ENCODE results near the gene GPR153. TPM values are rescaled to one million over a fixed set of nuclear protein-coding genes. Genes with fewer than 3 reads are reported as not detected.

GPR153 gene
- total RNA-seq, 3 donors from 2014 or later (not counting 1 experiment from before 2014, with no cell fraction given): 8.5 to 9.7 (median 8.7) TPM

DNA sequence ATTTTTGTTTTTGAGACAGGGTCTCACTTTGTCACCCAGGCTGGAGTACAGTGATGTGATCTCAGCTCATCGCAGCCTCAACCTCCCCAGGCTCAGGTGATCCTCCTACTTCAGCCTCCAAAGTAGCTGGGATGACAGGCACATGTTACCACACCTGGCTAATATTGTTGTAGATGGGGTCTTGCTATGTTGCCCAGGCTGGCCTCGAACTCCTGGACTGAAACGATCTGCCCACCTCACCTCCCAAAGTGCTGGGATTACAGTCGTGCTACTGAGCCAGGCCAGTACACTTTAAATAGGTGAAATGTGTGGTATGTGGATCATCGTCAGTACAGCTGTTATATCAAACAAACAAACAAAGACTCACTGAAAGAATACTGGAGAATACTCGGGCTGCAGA lies 35.0 kb upstream of the GPR153 start:
- Histone ChIP-seq H3K27ac (ENCODE audit: low read length) (peak overlapping the region; percentile 81), H3K27me3 (ENCODE audit: control insufficient read depth, insufficient read depth, low read length) (no peaks in the 10 kb centered on the region), H3K36me3 (ENCODE audit: control insufficient read depth, insufficient read depth, low read length) (no peaks in the 10 kb centered on the region), H3K4me3 (ENCODE audit: low read length) (no peak overlapping the region), H3K9me3 (ENCODE audit: control insufficient read depth, insufficient read depth, low read length) (no peaks in the 10 kb centered on the region), H3K4me1 (ENCODE audit: control insufficient read depth, insufficient read depth, low read length) (peaks cover 49% of the 10 kb centered on the region)
- intact Hi-C loops (cut with micrococcal nuclease): loop anchor here (5.0 kb wide), 1 partner anchor 49 kb away; no protein-coding TSS in a partner anchor
- Mint-ChIP-seq H3K9me3 (no peaks in the 10 kb centered on the region), H3K27ac (peak overlapping the region; percentile 90 to 91), H3K4me3 (no peak overlapping the region), H3K4me1 (peaks cover 48 to 50% of the 10 kb centered on the region in 2 donors), H3K36me3 (no peaks in the 10 kb centered on the region), H3K27me3 (ENCODE audit: low read depth in 2 of 2) (no peaks in the 10 kb centered on the region)
- TF ChIP-seq, protein P1, sequence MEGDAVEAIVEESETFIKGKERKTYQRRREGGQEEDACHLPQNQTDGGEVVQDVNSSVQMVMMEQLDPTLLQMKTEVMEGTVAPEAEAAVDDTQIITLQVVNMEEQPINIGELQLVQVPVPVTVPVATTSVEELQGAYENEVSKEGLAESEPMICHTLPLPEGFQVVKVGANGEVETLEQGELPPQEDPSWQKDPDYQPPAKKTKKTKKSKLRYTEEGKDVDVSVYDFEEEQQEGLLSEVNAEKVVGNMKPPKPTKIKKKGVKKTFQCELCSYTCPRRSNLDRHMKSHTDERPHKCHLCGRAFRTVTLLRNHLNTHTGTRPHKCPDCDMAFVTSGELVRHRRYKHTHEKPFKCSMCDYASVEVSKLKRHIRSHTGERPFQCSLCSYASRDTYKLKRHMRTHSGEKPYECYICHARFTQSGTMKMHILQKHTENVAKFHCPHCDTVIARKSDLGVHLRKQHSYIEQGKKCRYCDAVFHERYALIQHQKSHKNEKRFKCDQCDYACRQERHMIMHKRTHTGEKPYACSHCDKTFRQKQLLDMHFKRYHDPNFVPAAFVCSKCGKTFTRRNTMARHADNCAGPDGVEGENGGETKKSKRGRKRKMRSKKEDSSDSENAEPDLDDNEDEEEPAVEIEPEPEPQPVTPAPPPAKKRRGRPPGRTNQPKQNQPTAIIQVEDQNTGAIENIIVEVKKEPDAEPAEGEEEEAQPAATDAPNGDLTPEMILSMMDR (IDR thresholded peaks at IDR 0.05): no peak
- WGBS (ENCODE audit: insufficient coverage): 98% methylated on average over 2 of the region's 6 CpGs
- DNase-seq (no peak), ATAC-seq (no peak)

DNA sequence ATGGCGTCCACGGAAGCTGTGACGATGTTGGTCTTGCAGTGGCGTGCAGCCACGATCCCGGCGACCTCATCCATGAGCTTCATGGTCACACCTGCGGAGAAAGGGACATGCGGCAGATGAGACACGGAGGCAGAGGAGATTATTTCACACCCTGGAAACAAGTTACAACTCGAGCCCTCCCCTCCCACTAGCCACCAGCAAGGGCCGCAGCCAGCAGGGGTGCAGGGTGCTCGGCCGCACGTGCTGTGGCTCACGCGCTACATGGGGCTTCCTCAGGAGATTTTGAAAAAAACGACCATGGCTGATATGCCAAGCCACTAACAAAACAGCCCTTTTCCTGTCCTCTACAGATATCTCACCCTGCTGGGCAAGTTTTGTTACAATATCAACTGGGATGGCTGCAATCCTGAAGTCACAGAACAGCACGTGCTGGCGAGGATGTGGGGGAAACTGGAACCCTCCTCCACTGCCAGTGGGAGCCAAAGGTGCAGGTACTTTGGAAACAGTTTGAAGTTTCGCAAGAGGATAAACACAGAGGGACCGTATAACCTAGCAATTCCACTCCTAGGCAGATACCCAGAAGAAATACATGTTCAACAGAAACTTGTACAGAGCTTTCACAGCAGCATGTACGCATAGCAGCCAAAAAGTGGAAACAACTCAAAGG lies 34.1 kb upstream of the GPR153 start:
- no peaks in the 10 kb centered on the region for H3K27me3 ChIP-seq (ENCODE audit: control insufficient read depth, insufficient read depth, low read length)
- peak overlapping the region; percentile 82 for H3K4me3 Mint-ChIP-seq
- H3K27ac ChIP-seq (ENCODE audit: low read length): peak overlapping the region; percentile 81
- H3K27me3 Mint-ChIP-seq (ENCODE audit: low read depth in 2 of 2): no peaks in the 10 kb centered on the region
- peaks cover 57% of the 10 kb centered on the region for H3K4me1 ChIP-seq (ENCODE audit: control insufficient read depth, insufficient read depth, low read length)
- TF ChIP-seq, protein P1 (IDR thresholded peaks at IDR 0.05): no peak
- H3K9me3 Mint-ChIP-seq: no peaks in the 10 kb centered on the region
- peak; percentile 64 to 76 (median 70) for ATAC-seq
- H3K4me3 ChIP-seq (ENCODE audit: low read length): no peak overlapping the region
- peak; percentile 53 to 59 for DNase-seq
- WGBS (ENCODE audit: insufficient coverage): 45% methylated on average over 23 of the region's 23 CpGs
- H3K36me3 ChIP-seq (ENCODE audit: control insufficient read depth, insufficient read depth, low read length): no peaks in the 10 kb centered on the region
- H3K36me3 Mint-ChIP-seq: no peaks in the 10 kb centered on the region
- no peaks in the 10 kb centered on the region for H3K9me3 ChIP-seq (ENCODE audit: control insufficient read depth, insufficient read depth, low read length)
- peaks cover 49 to 52% of the 10 kb centered on the region in 2 donors for H3K4me1 Mint-ChIP-seq
- H3K27ac Mint-ChIP-seq: peak overlapping the region; percentile 90 to 91
- intact Hi-C loops (cut with micrococcal nuclease): loop anchor here (1.0 to 5.0 kb wide), 2 partner anchors 35 to 48 kb away; no protein-coding TSS in a partner anchor

DNA sequence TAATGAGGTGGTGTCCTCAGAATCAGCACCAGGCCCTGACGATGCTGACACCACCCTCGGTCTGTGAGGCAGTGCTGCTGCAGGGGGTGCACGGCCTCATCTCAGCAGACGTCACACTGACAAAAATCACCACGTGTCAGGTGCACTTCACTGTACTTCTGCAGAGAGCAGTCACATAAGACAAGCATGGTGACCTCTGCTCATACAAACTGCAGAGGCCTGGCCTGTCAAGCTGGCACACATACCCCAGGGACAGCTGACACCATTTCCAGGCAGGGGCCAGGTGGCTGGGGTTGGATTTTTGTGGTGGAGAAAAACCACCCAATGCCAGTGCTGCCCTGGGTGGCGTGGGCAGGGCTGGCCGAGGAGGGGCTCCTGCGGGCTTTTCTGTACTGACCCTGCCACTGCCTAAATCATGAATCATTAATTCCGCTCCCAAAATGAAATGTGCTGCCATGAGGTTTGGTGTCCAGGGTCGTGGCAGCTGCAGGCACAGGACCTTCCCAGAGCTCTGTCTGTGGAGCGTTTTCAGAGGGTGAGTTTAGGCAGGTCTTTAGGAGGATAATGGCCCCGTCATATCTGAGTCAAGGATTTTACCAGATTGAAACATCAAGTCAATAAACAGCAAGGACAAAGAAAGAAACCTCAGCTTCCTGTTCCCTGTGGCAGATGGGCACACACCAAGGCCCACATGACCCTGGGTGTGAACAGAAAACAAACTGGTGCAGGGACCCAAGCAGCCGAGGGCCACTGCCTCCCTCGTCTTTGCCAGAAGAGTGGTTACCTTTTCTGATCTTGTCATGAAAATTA lies 33.4 kb upstream of the GPR153 start:
- no peaks in the 10 kb centered on the region for H3K36me3 ChIP-seq (ENCODE audit: control insufficient read depth, insufficient read depth, low read length)
- H3K27ac Mint-ChIP-seq: peak overlapping the region; percentile 90 to 91
- H3K36me3 Mint-ChIP-seq: no peaks in the 10 kb centered on the region
- no peaks in the 10 kb centered on the region for H3K27me3 Mint-ChIP-seq (ENCODE audit: low read depth in 2 of 2)
- peaks cover 54 to 60% of the 10 kb centered on the region in 2 donors for H3K4me1 Mint-ChIP-seq
- H3K27me3 ChIP-seq (ENCODE audit: control insufficient read depth, insufficient read depth, low read length): no peaks in the 10 kb centered on the region
- peak overlapping the region; percentile 82 for H3K4me3 Mint-ChIP-seq
- no peaks in the 10 kb centered on the region for H3K9me3 ChIP-seq (ENCODE audit: control insufficient read depth, insufficient read depth, low read length)
- peak; percentile 43 to 49 for DNase-seq
- TF ChIP-seq, protein P1 (IDR thresholded peaks at IDR 0.05): no peak
- intact Hi-C loops (cut with micrococcal nuclease): loop anchor here (1.0 kb wide), 1 partner anchor 34 kb away; no protein-coding TSS in a partner anchor
- 49% methylated on average over 14 of the region's 14 CpGs for WGBS (ENCODE audit: insufficient coverage)
- no peaks in the 10 kb centered on the region for H3K9me3 Mint-ChIP-seq
- peaks cover 62% of the 10 kb centered on the region for H3K4me1 ChIP-seq (ENCODE audit: control insufficient read depth, insufficient read depth, low read length)
- H3K4me3 ChIP-seq (ENCODE audit: low read length): no peak overlapping the region
- H3K27ac ChIP-seq (ENCODE audit: low read length): peak overlapping the region; percentile 81
- ATAC-seq: peak; percentile 75 to 82 (median 78)
